Endothelial cell of umbilical vein (primary cell): ENCODE measurements around the gene MYO1E. TPM values are rescaled to one million over a fixed set of nuclear protein-coding genes. Genes with fewer than 3 reads are reported as not detected.

ENCODE experiments used
- BruUV-seq: library from RNA; stranded (reverse); fragments of 400-500 nt; replicated peaks from 2 replicates; lab custom pipeline; 2021; lab: Mats Ljungman, UMichigan
- CTCF ChIA-PET: fragments of 300-600, 350-600 bp; sonication (Branson Sonifier 250); formaldehyde crosslinking; loops from one replicate; lab custom pipeline; 2021; ENCODE audit warnings: antibody characterized with exemption, inconsistent platforms; lab: Charles Lee
- POLR2A ChIA-PET: fragments of 300-600, 350-600 bp; sonication (Branson Sonifier 250); formaldehyde crosslinking; loops from one replicate; lab custom pipeline; 2021; ENCODE audit warnings: antibody characterized with exemption, inconsistent platforms; lab: Charles Lee
- DNase-seq: peaks from one replicate; pipeline ENCODE4 v3.0.0-alpha.2; 2011; ENCODE audit warnings: low read depth, low spot score
- FAIRE-seq: peaks from 2 replicates; lab custom pipeline; 2011; peaks lifted over from hg19 to GRCh38; lab: Jason Lieb, UNC
- H2AFZ ChIP-seq: 2 replicates; pipeline ENCODE4 v1.6.0; 2012; ENCODE audit warnings: low read depth, low read length, control low read depth, inconsistent platforms
- H3K27ac ChIP-seq: 2 replicates; pipeline ENCODE4 v1.5.1; 2011; ENCODE audit warnings: low read depth, mild to moderate bottlenecking, control low read depth, low read length, moderate library complexity; ENCODE audit not compliant: insufficient read depth
- H3K27me3 ChIP-seq, 2 experiments: 2 replicates each; pipeline versions ENCODE4 v1.6.0 to v1.6.1; 2011; ENCODE audit warnings: low read length in 2 of 2, mixed read lengths in 1 of 2; ENCODE audit not compliant: control insufficient read depth in 2 of 2, insufficient read depth in 2 of 2
- H3K36me3 ChIP-seq, 2 experiments: 2 replicates in 1 of 2; 3 replicates in 1 of 2; pipeline ENCODE4 v1.5.1; 2011; ENCODE audit warnings: low read length in 2 of 2, mild to moderate bottlenecking in 1 of 2, moderate library complexity in 1 of 2; ENCODE audit not compliant: control insufficient read depth in 2 of 2, insufficient read depth in 2 of 2; ENCODE audit errors: extremely low read depth in 1 of 2
- H3K4me1 ChIP-seq: 3 replicates; pipeline ENCODE4 v1.5.1; 2011; ENCODE audit warnings: mild to moderate bottlenecking, low read length; ENCODE audit not compliant: control insufficient read depth, insufficient read depth; ENCODE audit errors: extremely low read depth
- H3K4me2 ChIP-seq: 2 replicates; pipeline ENCODE4 v1.6.1; 2011; ENCODE audit warnings: low read length, control low read depth, mixed read lengths; ENCODE audit not compliant: insufficient read depth
- H3K4me3 ChIP-seq, 3 experiments: fragments of 200-600 bp in 1 of 3; sonication (generic), shearing (Covaris generic) in 1 of 3; replicated peaks in 1 of 3; 2 replicates each; pipeline ENCODE4 v1.5.1; 2011 to 2016; ENCODE audit warnings: control low read depth in 3 of 3, low read length in 3 of 3, mild to moderate bottlenecking in 2 of 3, inconsistent platforms in 1 of 3, low read depth in 1 of 3, moderate library complexity in 1 of 3; ENCODE audit not compliant: insufficient read depth in 1 of 3
- H3K79me2 ChIP-seq: 2 replicates; pipeline ENCODE4 v1.6.0; 2012; ENCODE audit warnings: low read length, inconsistent platforms; ENCODE audit not compliant: control insufficient read depth, insufficient read depth
- H3K9ac ChIP-seq: replicated peaks from 2 replicates; pipeline ENCODE3; 2011; ENCODE audit warnings: low read length, control low read depth; ENCODE audit not compliant: insufficient read depth; ENCODE audit errors: extremely low read depth
- H3K9me1 ChIP-seq: replicated peaks from 3 replicates; pipeline ENCODE4 v1.6.0; 2011; ENCODE audit warnings: mild to moderate bottlenecking, low read length; ENCODE audit not compliant: control insufficient read depth, insufficient read depth; ENCODE audit errors: extremely low read depth
- H3K9me3 ChIP-seq: replicated peaks from 2 replicates; pipeline ENCODE4 v1.5.1; 2012; ENCODE audit warnings: low read length, inconsistent platforms; ENCODE audit not compliant: control insufficient read depth, insufficient read depth
- H4K20me1 ChIP-seq: replicated peaks from 2 replicates; pipeline ENCODE3; 2011; ENCODE audit warnings: mild to moderate bottlenecking, low read length; ENCODE audit not compliant: control insufficient read depth, insufficient read depth; ENCODE audit errors: extremely low read depth
- EZH2 ChIP-seq: IDR thresholded peaks from 2 replicates; pipeline ENCODE4 v1.6.1; 2012; ENCODE audit warnings: borderline replicate concordance, low read depth, mild to moderate bottlenecking, moderate library complexity, low read length, inconsistent platforms; ENCODE audit not compliant: severe bottlenecking
- FOS ChIP-seq: IDR thresholded peaks from 2 replicates; pipeline ENCODE4 v1.6.1; 2011; ENCODE audit warnings: mild to moderate bottlenecking, low read length, moderate library complexity, borderline replicate concordance; ENCODE audit not compliant: insufficient read depth
- GATA2 ChIP-seq: IDR thresholded peaks from 2 replicates; pipeline ENCODE4 v1.7.0; 2011; ENCODE audit warnings: low read depth, mild to moderate bottlenecking, moderate library complexity, mixed read lengths, low read length; ENCODE audit not compliant: insufficient read length, insufficient read depth
- JUN ChIP-seq: IDR thresholded peaks from 2 replicates; pipeline ENCODE4 v1.6.1; 2011; ENCODE audit warnings: borderline replicate concordance, low read depth; ENCODE audit not compliant: insufficient read length, insufficient read depth
- MYC ChIP-seq: IDR thresholded peaks from one replicate; pipeline ENCODE4 v1.6.1; 2011; ENCODE audit warnings: mild to moderate bottlenecking, low read depth, low read length
- POLR2A ChIP-seq: IDR thresholded peaks from 2 replicates; pipeline ENCODE4 v1.6.1; 2012; ENCODE audit warnings: low read depth, mild to moderate bottlenecking, control low read depth, low read length
- POLR2AphosphoS5 ChIP-seq: IDR thresholded peaks from 2 replicates; pipeline ENCODE4 v1.6.1; 2012; ENCODE audit warnings: low read depth, mild to moderate bottlenecking, control low read depth, low read length, moderate library complexity; ENCODE audit not compliant: insufficient read depth
- dilution Hi-C: fragments of 300-500 bp; cut with MboI; formaldehyde crosslinking; loops from one replicate; pipeline ENCODE4 v1.15.0; 2019; ENCODE audit warnings: low sequenced_read_pairs; ENCODE audit not compliant: extremely low pct_ligation_motif_present
- intact Hi-C: fragments of 100-400 bp; cut with micrococcal nuclease; formaldehyde crosslinking; loops from one replicate; pipeline ENCODE4 v1.10.0; 2022
- polyA plus RNA-seq, 4 experiments: library from polyadenylated mRNA; depleted of rRNA in 3 of 4; stranded (reverse) in 3 of 4; unstranded in 1 of 4; fragments of >200 nt; gene quantifications; 2 replicates each; pipeline versions ENCODE4 v1.2.1 to v1.2.3, GENCODE V29; 2011 to 2012; ENCODE audit warnings: missing spikeins in 1 of 4
- total RNA-seq: library from RNA; stranded (reverse); gene quantifications from 2 replicates; pipeline ENCODE4 v1.2.3, GENCODE V29; 2021
- TF ChIP-seq, protein P1 (sequence below), 2 donors: IDR thresholded peaks; 1 replicate in 1 of 2; 2 replicates in 1 of 2; pipeline ENCODE4 v1.5.1; 2011; ENCODE audit warnings: low read length in 2 of 2, mild to moderate bottlenecking in 2 of 2, moderate library complexity in 2 of 2, control low read depth in 1 of 2, inconsistent platforms in 1 of 2, low read depth in 1 of 2; ENCODE audit not compliant: insufficient read depth in 1 of 2; ENCODE audit errors: extremely low read depth in 1 of 2
- TF ChIP-seq, protein P2 (sequence below): IDR thresholded peaks from 2 replicates; pipeline ENCODE4 v1.6.1; 2011; ENCODE audit not compliant: insufficient read depth, insufficient read length

The MYO1E gene
- total and polyA plus RNA-seq, 2 donors (not counting 3 experiments of a cell fraction or from before 2014, with no cell fraction given) = 31.6 to 218 TPM

DNA sequence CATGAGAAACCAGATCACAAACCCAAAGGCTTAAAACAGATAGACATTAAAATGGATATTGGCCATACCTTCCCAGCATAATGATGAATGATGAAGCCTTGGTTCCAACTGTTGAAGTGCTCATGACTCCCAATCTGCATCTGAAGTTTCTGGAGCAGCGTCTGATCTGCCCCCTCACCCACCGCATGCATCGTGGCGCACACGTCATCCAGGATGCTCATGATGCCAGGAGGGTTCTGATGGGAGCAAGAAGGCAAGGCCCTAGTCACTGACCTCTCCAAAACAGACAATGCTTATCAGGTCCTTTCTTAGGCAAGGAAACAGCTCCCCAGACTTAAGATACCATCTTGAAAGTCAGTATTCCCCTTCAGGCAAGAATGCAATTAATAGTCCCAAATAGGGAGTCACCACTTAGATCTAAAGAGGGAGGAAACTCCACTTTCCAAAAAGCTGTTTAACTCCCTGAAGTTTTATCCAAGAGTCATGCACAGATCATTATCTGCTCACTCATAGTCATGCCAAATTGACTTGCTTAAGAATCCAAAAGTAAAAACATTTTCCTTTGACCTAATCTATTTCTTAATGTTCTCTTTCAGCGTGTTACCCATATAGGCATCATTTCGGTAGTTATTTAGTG lies 163.9 kb downstream of the MYO1E start:
- Histone ChIP-seq H4K20me1 (no peaks in the 10 kb centered on the region), H3K4me3 (no peak overlapping the region), H3K79me2 (no peaks in the 10 kb centered on the region), H3K4me1 (no peaks in the 10 kb centered on the region), H3K36me3 (peaks cover 12 to 23% of the 10 kb centered on the region in 2 experiments), H2AFZ (no peak overlapping the region), H3K27ac (no peak overlapping the region), H3K9me1 (no peaks in the 10 kb centered on the region), H3K27me3 (no peaks in the 10 kb centered on the region), H3K9ac (no peak overlapping the region), H3K9me3 (no peaks in the 10 kb centered on the region), H3K4me2 (no peak overlapping the region)
- no TSS peak for BruUV-seq
- FAIRE-seq (no peak), DNase-seq (no peak)
- TF ChIP-seq, protein P1, sequence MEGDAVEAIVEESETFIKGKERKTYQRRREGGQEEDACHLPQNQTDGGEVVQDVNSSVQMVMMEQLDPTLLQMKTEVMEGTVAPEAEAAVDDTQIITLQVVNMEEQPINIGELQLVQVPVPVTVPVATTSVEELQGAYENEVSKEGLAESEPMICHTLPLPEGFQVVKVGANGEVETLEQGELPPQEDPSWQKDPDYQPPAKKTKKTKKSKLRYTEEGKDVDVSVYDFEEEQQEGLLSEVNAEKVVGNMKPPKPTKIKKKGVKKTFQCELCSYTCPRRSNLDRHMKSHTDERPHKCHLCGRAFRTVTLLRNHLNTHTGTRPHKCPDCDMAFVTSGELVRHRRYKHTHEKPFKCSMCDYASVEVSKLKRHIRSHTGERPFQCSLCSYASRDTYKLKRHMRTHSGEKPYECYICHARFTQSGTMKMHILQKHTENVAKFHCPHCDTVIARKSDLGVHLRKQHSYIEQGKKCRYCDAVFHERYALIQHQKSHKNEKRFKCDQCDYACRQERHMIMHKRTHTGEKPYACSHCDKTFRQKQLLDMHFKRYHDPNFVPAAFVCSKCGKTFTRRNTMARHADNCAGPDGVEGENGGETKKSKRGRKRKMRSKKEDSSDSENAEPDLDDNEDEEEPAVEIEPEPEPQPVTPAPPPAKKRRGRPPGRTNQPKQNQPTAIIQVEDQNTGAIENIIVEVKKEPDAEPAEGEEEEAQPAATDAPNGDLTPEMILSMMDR (IDR thresholded peaks at IDR 0.05; ENCODE audit: extremely low read depth in 1 of 2, insufficient read depth in 1 of 2, low read depth in 1 of 2, low read length in 2 of 2) = no peak
- no peak for TF ChIP-seq POLR2A
- TF ChIP-seq, protein P2, sequence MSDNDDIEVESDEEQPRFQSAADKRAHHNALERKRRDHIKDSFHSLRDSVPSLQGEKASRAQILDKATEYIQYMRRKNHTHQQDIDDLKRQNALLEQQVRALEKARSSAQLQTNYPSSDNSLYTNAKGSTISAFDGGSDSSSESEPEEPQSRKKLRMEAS = no peak
- no peak for TF ChIP-seq MYC
- TF ChIP-seq JUN = no peak
- no peak for TF ChIP-seq POLR2AphosphoS5
- no peak for TF ChIP-seq EZH2
- TF ChIP-seq FOS = no peak
- no peak for TF ChIP-seq GATA2
- POLR2A ChIA-PET = no interaction called here
- intact Hi-C loops (no loop called here), dilution Hi-C loops (no loop called here)
- CTCF ChIA-PET = interaction anchor here (1.4 to 1.7 kb wide), 3 partner anchors 11 to 75 kb away, joined by 3 to 4 read pairs (median 4); no protein-coding TSS in a partner anchor
